Effector memory CD4-positive, alpha-beta T cell (primary cell): ENCODE measurements around the gene KCNK6.
"Not testable (repeated sequence)": the region's sequence is repeated elsewhere in the genome, so short reads cannot be mapped to it uniquely, and the experiment has no call there.

Experiments
- DNase-seq, 3 donors: peaks; one replicate each; pipeline ENCODE4 v3.0.0-alpha.2; 2020
- H3K27ac ChIP-seq: 2 replicates; pipeline ENCODE4 v1.7.0; 2013; ENCODE audit warnings: mild to moderate bottlenecking, low read length, moderate library complexity; ENCODE audit not compliant: insufficient read depth, poor library complexity, severe bottlenecking
- H3K27me3 ChIP-seq: replicated peaks from 2 replicates; pipeline ENCODE4 v1.7.0; 2013; ENCODE audit warnings: mild to moderate bottlenecking, low read length; ENCODE audit not compliant: insufficient read depth, control insufficient read depth, poor library complexity, severe bottlenecking
- H3K36me3 ChIP-seq: 2 replicates; pipeline ENCODE4 v1.7.0; 2013; ENCODE audit warnings: mild to moderate bottlenecking, low read length, moderate library complexity; ENCODE audit not compliant: control insufficient read depth, insufficient read depth
- H3K4me1 ChIP-seq: 2 replicates; pipeline ENCODE4 v1.7.0; 2013; ENCODE audit warnings: low read length, mild to moderate bottlenecking; ENCODE audit not compliant: control insufficient read depth, insufficient read depth, poor library complexity, severe bottlenecking
- H3K4me3 ChIP-seq: 2 replicates; pipeline ENCODE4 v1.7.0; 2013; ENCODE audit warnings: low read length, low read depth, mild to moderate bottlenecking; ENCODE audit not compliant: insufficient read depth, poor library complexity, severe bottlenecking
- H3K9me3 ChIP-seq: 2 replicates; pipeline ENCODE4 v1.7.0; 2013; ENCODE audit warnings: mild to moderate bottlenecking, low read length, moderate library complexity; ENCODE audit not compliant: control insufficient read depth

KCNK6 gene

DNA sequence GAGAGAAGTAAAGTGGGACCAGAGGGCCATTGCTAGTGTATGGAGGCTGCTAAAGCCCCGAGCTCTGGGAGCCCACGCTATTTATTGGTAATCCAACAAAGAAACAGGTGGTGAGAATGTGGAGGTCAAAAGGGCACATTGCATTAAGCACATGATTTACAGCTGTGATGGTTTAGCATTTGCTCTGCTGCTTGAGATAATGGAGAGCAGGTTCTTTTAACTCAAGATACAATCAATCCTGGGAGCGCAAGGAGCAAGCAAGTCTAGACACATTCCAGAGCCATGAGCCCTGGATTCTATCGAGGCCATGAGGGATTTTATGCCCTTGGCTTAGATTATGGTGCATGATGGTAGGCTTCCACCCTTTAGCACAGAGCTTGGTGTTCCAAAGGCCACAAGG lies 19.4 kb downstream of the KCNK6 start:
- H3K27ac ChIP-seq, DNase-seq, H3K36me3 ChIP-seq, H3K4me1 ChIP-seq, H3K27me3 ChIP-seq, H3K4me3 ChIP-seq, H3K9me3 ChIP-seq: not testable (repeated sequence)

DNA sequence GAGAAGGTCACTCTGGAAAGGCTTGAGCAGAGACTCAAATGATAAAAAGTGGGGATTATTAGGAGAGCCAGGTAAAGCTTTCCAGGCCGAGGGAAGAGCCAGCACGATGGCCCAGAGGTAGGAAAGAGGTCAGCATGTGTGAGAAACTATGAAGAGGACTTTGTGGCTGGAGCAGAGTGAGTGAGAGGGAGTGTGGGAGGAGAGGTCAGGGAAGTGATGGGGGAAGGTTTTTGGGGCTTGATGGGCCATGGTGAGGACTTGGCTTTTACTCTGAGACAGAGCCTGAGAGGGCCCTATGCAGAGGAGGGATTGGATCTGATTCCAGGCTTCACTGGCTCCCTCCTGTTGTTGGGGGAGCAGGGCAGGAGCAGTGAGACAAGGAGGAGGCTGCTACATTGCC lies 21.3 kb downstream of the KCNK6 start:
- Histone ChIP-seq H3K27ac (no peak overlapping the region), H3K9me3 (no peaks in the 10 kb centered on the region), H3K27me3 (no peaks in the 10 kb centered on the region), H3K4me1 (peaks cover 7% of the 10 kb centered on the region), H3K36me3 (no peaks in the 10 kb centered on the region), H3K4me3 (no peak overlapping the region)
- no peak for DNase-seq

DNA sequence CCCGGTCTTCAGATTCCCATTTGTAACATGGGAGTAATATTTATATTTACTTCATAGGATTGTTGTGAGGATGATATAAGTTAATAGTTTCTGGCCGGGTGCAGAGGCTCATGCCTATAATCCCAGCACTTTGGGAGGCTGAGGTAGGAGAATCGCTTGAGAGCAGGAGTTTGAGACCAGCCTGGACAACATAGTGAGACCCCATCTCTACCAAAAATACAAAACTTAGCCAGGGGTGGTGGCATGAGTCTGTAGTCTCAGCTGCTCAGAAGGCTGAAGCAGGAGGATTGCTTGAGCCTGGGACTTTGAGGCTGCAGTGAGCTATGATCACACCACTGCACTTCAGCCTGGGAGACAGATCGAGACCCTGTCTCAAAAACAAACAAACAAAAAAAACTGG lies 27.2 kb downstream of the KCNK6 start:
- Histone ChIP-seq H3K27me3 (no peaks in the 10 kb centered on the region), H3K4me1 (no peaks in the 10 kb centered on the region), H3K9me3 (no peaks in the 10 kb centered on the region), H3K36me3 (no peaks in the 10 kb centered on the region), H3K27ac (no peak overlapping the region), H3K4me3 (no peak overlapping the region)
- no peak for DNase-seq

DNA sequence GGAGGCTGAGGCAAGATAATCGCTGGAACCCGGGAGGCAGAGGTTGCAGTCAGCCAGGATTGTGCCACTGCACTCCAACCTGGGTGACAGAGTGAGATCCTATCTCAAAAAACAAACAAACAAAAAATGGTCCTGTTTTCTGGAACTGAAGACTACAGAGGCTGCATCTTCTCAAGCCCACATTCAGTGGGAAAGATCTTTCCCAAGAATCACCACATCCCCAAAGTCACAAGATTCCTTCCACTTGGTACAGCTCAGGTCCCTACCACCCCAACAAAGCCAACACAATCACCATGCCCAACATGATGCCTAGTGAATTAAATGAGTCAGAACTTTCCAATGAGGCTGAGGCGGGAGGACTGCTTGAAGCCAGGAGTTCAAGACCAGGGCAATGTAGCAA lies 31.2 kb downstream of the KCNK6 start:
- Histone ChIP-seq H3K27me3 (no peaks in the 10 kb centered on the region), H3K27ac (no peak overlapping the region), H3K4me1 (no peaks in the 10 kb centered on the region), H3K4me3 (no peak overlapping the region), H3K9me3 (no peaks in the 10 kb centered on the region), H3K36me3 (no peaks in the 10 kb centered on the region)
- no peak for DNase-seq

DNA sequence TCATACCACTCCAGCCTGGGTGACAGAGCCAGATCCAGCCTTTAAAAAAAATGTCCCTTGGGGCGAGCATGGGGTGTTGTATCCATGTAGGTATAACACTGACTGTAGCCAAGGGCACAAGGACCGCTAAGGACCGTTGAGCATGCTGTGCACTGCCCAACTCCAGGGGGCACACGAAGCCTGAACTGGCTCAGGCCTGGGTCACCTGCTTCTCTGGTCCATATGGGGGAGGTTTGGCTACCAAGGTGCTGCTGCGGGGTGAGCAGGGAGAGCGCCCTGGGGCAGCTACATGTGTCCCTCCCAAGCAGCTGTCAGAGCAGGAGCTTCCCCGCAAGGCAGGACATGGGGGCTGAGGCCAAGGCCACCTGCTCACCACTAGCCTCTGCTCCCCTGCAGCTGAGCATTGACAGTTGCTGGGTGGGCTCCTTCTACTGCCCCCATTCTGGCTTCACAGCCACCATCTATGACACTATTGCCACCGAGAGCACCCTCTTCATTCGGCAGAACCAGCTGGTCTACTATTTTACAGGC lies 32.3 kb downstream of the KCNK6 start:
- H3K36me3 ChIP-seq: no peaks in the 10 kb centered on the region
- no peak for DNase-seq
- H3K9me3 ChIP-seq: no peaks in the 10 kb centered on the region
- H3K4me1 ChIP-seq: no peaks in the 10 kb centered on the region
- no peak overlapping the region for H3K4me3 ChIP-seq
- no peak overlapping the region for H3K27ac ChIP-seq
- no peaks in the 10 kb centered on the region for H3K27me3 ChIP-seq

DNA sequence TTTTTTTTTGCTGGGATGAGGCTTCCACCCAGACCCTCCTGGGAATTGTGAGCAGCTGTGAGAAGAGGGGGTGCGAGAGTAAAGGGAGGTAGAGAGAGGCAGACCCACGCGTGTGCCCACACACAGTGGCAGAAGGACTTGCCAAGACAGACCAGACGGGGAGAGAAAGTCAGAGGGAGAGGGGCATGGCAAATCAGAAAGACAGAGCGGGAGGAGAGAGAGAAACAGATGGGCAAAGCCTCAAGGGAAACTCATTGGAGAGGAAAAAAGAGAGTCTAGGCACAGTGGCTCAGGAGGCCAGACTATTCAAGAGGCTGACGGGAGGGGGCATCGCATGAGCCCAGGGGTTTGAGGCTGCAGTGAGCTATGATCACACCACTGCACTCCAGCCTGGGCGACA lies 33.0 kb downstream of the KCNK6 start:
- H3K27ac ChIP-seq: no peak overlapping the region
- H3K9me3 ChIP-seq: no peaks in the 10 kb centered on the region
- no peaks in the 10 kb centered on the region for H3K27me3 ChIP-seq
- no peak overlapping the region for H3K4me3 ChIP-seq
- no peaks in the 10 kb centered on the region for H3K4me1 ChIP-seq
- no peaks in the 10 kb centered on the region for H3K36me3 ChIP-seq
- no peak for DNase-seq

DNA sequence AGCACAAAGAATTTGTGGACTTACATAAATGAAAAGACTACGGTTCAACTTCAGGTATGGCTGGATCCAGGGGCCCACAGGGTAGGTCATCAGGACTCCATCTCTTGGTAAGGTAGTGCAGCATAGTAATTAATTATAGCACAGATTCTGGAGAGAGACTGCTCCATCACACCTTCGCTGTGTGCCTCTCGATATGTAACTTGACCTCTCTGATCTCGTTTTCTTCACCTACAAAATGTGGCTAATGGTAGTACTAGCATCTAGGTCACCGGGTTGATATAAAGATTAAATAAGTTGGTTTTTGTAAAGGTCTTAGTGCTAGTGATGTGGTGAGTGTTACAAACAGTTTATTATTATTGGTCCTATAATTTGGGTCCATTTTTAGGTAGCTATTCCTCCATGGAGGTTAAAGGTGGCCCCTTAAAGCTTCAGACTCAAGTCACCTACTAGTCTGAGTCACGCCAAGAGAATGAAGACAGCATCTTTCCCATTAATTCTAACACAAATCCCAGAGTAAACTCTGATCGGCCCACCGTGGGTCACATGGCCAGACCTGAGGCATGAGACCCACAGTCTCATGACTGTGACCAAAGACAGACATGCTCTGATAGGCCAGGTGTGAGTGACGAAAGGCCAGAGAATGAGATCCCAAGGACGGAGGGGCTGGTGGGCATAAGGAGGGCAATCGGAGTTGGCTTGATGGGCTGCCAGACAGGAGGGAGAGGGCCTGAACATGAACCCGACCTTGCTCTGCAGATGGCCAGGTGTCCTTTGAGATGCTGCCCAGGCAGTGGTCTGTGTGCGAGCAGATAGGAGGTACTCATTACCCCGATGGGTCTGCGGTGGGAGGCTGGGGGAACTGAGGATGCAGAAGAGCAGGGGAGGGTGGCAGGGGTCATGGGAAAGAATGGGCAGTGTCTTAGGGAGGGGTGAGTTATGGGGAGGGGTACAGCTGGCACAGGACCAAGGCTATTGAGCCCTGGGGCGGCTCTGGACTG lies 36.4 kb downstream of the KCNK6 start:
- Histone ChIP-seq H3K36me3 (no peaks in the 10 kb centered on the region), H3K27ac (no peak overlapping the region), H3K4me3 (no peak overlapping the region), H3K27me3 (no peaks in the 10 kb centered on the region), H3K9me3 (no peaks in the 10 kb centered on the region), H3K4me1 (no peaks in the 10 kb centered on the region)
- no peak for DNase-seq

DNA sequence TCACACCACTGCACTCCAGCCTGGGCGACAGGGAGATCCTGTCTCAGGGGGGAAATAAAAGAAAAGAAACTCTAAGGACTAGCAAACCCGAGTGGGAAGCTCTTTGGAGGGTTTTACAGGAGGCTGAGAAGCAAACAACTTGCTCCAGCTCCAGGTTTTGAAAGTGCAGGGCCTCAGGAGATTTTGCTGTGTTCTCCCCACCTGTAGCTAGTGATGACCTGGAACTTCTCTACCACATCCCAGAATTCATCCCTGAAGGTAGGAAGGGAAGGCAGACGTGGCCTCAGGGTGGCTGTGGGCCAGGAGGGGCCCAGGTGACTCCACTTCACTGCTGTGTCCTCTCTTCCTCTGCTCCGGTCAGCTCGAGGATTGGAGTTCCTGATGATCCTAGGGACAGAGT lies 38.4 kb downstream of the KCNK6 start:
- no peak for DNase-seq
- H3K27me3 ChIP-seq: no peaks in the 10 kb centered on the region

DNA sequence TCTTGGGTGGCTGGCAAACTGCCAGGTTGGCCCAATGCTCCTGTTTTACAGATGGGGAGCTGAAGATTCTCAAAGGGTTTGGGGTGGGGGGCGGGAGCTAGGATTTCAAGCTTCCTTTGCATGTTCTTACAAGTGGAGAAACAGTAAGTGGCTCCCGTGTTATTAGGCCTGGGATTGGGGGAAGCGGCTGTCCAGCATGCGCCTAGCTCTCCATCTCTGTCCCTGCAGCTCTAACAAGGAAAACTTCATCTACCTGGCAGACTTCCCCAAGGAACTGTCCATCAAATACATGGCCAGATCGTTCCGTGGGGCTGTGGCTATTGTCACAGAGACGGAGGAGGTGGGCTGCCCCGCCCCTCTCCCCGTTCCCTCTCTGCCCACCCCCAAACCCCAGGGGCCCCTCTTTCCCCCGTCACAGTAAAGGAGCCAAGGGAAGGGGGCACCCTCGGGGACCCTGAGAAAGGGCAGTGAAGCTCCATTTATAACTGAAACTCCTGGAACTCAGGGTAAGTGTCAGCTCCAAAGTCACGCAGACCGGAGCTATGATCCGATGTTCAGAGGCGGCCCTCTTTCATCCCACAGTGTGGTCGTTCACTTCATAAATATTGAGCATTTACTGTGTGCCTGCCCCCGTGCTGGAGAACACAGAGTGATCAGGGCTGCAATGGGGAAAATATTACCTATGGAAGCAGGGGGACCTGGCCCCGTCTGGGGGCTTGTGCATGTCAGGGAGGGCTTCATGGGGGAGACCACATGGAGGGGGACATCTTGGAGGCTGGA lies 39.8 kb downstream of the KCNK6 start:
- no peak for DNase-seq
- Histone ChIP-seq H3K27me3 (no peaks in the 10 kb centered on the region), H3K27ac (no peak overlapping the region), H3K9me3 (no peaks in the 10 kb centered on the region), H3K4me3 (no peak overlapping the region), H3K36me3 (no peaks in the 10 kb centered on the region), H3K4me1 (peaks cover 15% of the 10 kb centered on the region)

More for the DNA sequence above, 38.4 kb downstream of the KCNK6 start:
- H3K27ac ChIP-seq: no peak overlapping the region
- H3K4me1 ChIP-seq: peaks cover 14% of the 10 kb centered on the region
- H3K36me3 ChIP-seq: no peaks in the 10 kb centered on the region
- H3K4me3 ChIP-seq: no peak overlapping the region
- no peaks in the 10 kb centered on the region for H3K9me3 ChIP-seq

DNA sequence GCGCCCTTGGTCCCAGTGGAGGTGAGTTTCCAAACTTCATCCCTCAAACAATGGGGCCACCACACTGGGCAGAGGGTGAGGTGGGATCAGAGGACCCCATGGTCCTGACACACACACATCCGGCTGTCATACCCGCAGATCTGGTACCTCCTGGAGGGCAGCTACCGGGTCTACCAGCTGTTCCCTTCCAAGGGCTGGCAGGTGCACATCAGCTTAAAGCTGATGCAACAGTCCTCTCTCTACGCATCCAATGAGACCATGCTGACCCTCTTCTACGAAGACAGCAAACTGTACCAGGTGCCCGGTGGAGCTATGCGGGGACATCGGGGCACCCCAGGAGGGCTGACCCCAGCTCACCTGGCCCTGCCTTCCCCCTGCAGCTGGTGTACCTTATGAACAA lies 40.7 kb downstream of the KCNK6 start:
- Histone ChIP-seq H3K27me3 (no peaks in the 10 kb centered on the region), H3K4me1 (peaks cover 15% of the 10 kb centered on the region), H3K9me3 (no peaks in the 10 kb centered on the region), H3K27ac (no peak overlapping the region), H3K4me3 (no peak overlapping the region), H3K36me3 (no peaks in the 10 kb centered on the region)
- no peak for DNase-seq
